ENCODE measurements around the gene USP35.

DNA sequence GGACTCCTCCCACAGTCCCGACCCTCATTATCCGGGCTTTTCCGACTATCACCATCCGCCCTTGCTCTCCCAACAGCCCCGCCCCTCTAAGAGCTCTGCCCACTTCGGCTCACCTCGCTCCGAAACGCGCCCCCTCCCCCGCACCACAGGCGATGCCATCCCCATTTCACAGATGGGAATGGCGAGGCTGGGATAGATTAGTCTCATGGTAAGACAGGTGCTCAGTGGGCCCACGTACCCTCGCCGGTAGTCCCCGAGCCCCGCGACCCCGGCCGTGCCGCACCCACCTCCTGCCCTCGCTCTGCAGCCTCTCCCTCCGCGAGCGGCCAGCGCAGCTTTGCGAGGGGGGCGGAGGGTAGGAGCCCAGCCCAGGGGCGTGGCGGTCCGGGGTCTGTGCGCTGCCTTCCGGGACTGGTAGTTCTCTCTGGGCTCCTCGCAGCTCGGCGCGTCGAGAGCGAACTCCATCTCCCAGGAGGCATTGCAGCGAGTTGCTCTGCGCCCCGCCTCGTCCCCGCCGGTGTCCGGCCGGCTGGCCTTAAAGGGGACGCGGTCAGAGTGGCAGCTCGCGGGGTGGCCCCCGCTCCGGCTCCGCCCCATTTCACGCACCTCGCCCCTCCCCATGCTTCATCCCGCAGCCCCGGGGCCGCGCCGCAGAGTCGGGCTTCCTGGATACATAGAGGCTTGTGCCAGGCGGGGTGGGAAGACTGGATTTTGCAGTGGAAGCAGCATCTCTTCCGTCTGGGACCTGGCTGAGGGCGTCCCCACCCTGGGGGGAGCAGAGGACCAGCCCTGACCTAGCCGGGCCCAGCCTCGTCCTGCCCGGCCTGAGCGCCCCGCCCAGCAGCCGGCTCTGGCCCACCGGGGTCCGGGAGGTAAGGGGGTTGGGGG lies at the start of gene USP35, which contains the start of gene KCTD21:
- TF ChIP-seq POLR2A (IDR thresholded peaks at IDR 0.05) (peak; percentile 78 to 89), CTCF (IDR thresholded peaks at IDR 0.05) (no peak)

All from Peyer's patch (tissue), 4 donors.